ENCODE results near the gene NFIA.

GRCh38 chr1:61284248-61284854 lies 202.0 kb downstream of the NFIA start:
- TF ChIP-seq POLR2AphosphoS5 (IDR thresholded peaks at IDR 0.05; ENCODE audit: borderline replicate concordance, low read depth, low read length) (no peak), EZH2 (IDR thresholded peaks at IDR 0.05) (no peak), FOXP2 (optimal IDR thresholded peaks at IDR 0.05; ENCODE audit: control extremely low read depth, extremely low read length, insufficient read depth) (no peak)
